Common myeloid progenitor, CD34-positive (primary cell): ENCODE results near the gene SIRT2.

ENCODE experiments used
- CTCF ChIA-PET: fragments of 350-600 bp; sonication (Branson Sonifier 250); formaldehyde crosslinking; loops from one replicate; lab custom pipeline; 2021; ENCODE audit warnings: antibody characterized with exemption; lab: Charles Lee
- POLR2A ChIA-PET: fragments of 350-600 bp; sonication (Branson Sonifier 250); formaldehyde crosslinking; loops from one replicate; lab custom pipeline; 2021; ENCODE audit warnings: antibody characterized with exemption; lab: Charles Lee
- DNase-seq, 3 donors: peaks; one replicate each; pipeline versions ENCODE4 v3.0.0 to v3.0.0-alpha.2; 2013
- H3K27ac ChIP-seq, 2 experiments: 1 replicate in 1 of 2; 2 replicates in 1 of 2; pipeline ENCODE4 v1.7.0; 2013; ENCODE audit warnings: inconsistent platforms in 2 of 2, low read length in 2 of 2, mild to moderate bottlenecking in 2 of 2, low read depth in 1 of 2, moderate library complexity in 1 of 2; ENCODE audit not compliant: severe bottlenecking in 2 of 2, insufficient read depth in 1 of 2, poor library complexity in 1 of 2
- H3K27me3 ChIP-seq, 5 experiments: replicated peaks in 2 of 5; 1 replicate in 3 of 5; 2 replicates in 2 of 5; pipeline versions ENCODE4 v1.6.1 to v1.7.0; 2013; ENCODE audit warnings: low read length in 4 of 5, mild to moderate bottlenecking in 2 of 5, moderate library complexity in 2 of 5, inconsistent platforms in 1 of 5; ENCODE audit not compliant: insufficient read depth in 5 of 5, control insufficient read depth in 4 of 5
- H3K36me3 ChIP-seq, 4 experiments: 1 replicate in 2 of 4; 2 replicates in 2 of 4; pipeline versions ENCODE4 v1.6.1 to v1.7.0; 2013; ENCODE audit warnings: low read length in 3 of 4, control low read depth in 1 of 4, mild to moderate bottlenecking in 1 of 4; ENCODE audit not compliant: control insufficient read depth in 4 of 4, insufficient read depth in 4 of 4
- H3K4me1 ChIP-seq, 4 experiments: 1 replicate in 3 of 4; 2 replicates in 1 of 4; pipeline versions ENCODE4 v1.6.1 to v1.7.1; 2013; ENCODE audit warnings: low read length in 3 of 4, mild to moderate bottlenecking in 3 of 4, control low read depth in 1 of 4, inconsistent platforms in 1 of 4, moderate library complexity in 1 of 4; ENCODE audit not compliant: control insufficient read depth in 4 of 4, insufficient read depth in 4 of 4; ENCODE audit errors: control extremely low read depth in 1 of 4
- H3K4me3 ChIP-seq, 7 experiments: 1 replicate in 4 of 7; 2 replicates in 3 of 7; pipeline versions ENCODE4 v1.5.1 to v1.7.0; 2013; ENCODE audit warnings: mild to moderate bottlenecking in 7 of 7, low read length in 6 of 7, moderate library complexity in 6 of 7, inconsistent platforms in 2 of 7, low read depth in 2 of 7, control low read depth in 1 of 7; ENCODE audit not compliant: insufficient read depth in 4 of 7, control insufficient read depth in 1 of 7; ENCODE audit errors: extremely low read depth in 1 of 7
- H3K9me3 ChIP-seq, 5 experiments: 1 replicate in 4 of 5; 2 replicates in 1 of 5; pipeline versions ENCODE4 v1.6.1 to v1.7.1; 2013; ENCODE audit warnings: low read length in 4 of 5, mild to moderate bottlenecking in 2 of 5, inconsistent platforms in 1 of 5, low read depth in 1 of 5, moderate library complexity in 1 of 5; ENCODE audit not compliant: control insufficient read depth in 4 of 5, insufficient read depth in 2 of 5; ENCODE audit errors: control extremely low read depth in 1 of 5
- WGBS: methylation state at CpG from one replicate; pipeline ENCODE4 v1.1.5; 2013; ENCODE audit not compliant: insufficient coverage; 5-methylcytosine and 5-hydroxymethylcytosine counted together

Gene SIRT2

GRCh38 chr19:38850976-38851621 is 48.3 kb downstream of the SIRT2 start:
- CTCF ChIA-PET = interaction anchor here (0.6 to 2.9 kb wide), 4 partner anchors 18 to 111 kb away, joined by 4 to 9 read pairs (median 6); partner anchors contain the start of gene RINL
- Histone ChIP-seq H3K36me3 (peaks cover 2 to 26% (median 17%) of the 10 kb centered on the region in 4 experiments), H3K27ac (peak overlapping the region; percentile 68 to 87), H3K9me3 (no peaks in the 10 kb centered on the region), H3K4me1 (peaks cover 6 to 39% (median 36%) of the 10 kb centered on the region in 4 experiments), H3K4me3 (peak overlapping the region; percentile 39 to 97 (median 88)), H3K27me3 (no peaks in the 10 kb centered on the region)
- peak in 1 of 3 donors; percentile 39 for DNase-seq
- under 1% methylated on average over 38 of the region's 40 CpGs for WGBS
- POLR2A ChIA-PET = interaction anchor here (0.6 to 1.4 kb wide), 5 partner anchors 12 to 49 kb away, joined by 3 to 4 read pairs (median 3); partner anchors contain the start of genes NFKBIB, RINL and SIRT2

DNA sequence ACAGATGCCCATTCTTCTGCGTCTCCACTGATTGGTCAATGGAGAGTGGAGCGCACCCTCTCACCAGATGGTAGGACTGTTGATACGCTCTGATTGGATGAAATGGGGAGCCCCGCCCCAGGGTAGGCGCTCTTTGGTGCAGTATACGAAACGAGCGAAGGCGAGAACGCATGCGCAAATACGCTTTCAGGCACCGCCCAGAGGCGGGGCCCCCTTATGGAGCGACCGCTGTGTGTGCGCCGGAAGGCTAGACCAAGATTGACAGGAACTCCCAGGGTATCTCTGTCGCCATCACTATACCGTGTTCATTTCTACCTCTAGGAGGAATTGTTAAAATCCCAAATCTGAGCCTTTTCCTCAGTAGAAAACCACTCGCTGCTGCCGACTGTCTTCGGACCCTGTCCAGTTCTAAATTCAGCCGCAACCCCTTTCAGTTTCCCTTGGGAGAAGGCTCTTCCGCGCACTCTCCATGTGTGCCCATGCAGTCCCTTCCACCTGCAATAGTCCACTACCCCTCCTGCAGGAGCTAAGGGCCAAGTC is 48.9 kb downstream of the SIRT2 start:
- H3K36me3 ChIP-seq = peaks cover 8 to 32% (median 22%) of the 10 kb centered on the region in 4 experiments
- peak overlapping the region; percentile 39 to 97 (median 88) for H3K4me3 ChIP-seq
- peaks cover 6 to 39% (median 36%) of the 10 kb centered on the region in 4 experiments for H3K4me1 ChIP-seq
- under 1% methylated on average over 26 of the region's 26 CpGs for WGBS
- peak overlapping the region; percentile 68 to 87 for H3K27ac ChIP-seq
- H3K9me3 ChIP-seq = no peaks in the 10 kb centered on the region
- ChIA-PET POLR2A (interaction anchor here (1.0 to 1.4 kb wide), 2 partner anchors 27 to 49 kb away, joined by 3 read pairs; partner anchors contain the start of genes NFKBIB, RINL and SIRT2), CTCF (interaction anchor here (1.5 to 2.9 kb wide), 3 partner anchors 19 to 36 kb away, joined by 6 to 9 read pairs (median 7); partner anchors contain the start of gene RINL)
- peak in 2 of 3 donors; percentile 100 for DNase-seq
- H3K27me3 ChIP-seq = no peaks in the 10 kb centered on the region

DNA sequence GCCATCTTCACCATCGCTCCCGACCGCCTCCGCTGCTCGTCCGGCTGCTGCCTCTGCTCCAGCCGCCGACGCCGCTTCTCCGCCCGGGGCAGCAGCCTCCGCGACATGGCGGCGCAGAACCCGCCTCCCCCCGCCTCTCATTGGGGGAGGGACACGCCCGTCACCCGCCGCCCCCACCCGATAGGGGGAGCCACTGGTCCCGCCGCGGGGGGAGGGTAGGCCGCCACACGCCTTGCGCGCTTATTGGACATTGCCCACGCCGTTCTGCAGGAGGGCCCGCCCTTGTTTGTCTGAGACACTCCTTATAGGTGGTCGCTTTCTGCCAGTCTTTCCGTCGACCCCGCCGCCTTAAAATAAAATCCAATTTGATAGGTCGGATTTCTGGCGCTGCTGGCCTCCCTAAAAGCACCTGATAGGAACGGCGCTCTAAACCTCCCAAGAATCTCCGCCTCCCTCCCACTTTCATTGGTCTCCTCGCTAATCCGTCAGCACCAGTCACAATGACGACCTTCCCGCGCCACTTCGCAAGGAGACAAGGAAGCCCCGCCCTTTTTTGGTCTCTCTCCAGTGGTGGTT is 49.5 kb downstream of the SIRT2 start, which contains the start of gene HNRNPL:
HNRNPL (minus strand) TSS at position 127 of the 576 bp plus-strand sequence; CDS start at position 107, 20 bp downstream.
- H3K4me3 ChIP-seq = peak within 1 kb of the TSS; percentile 64 to 97 (median 88)
- ChIA-PET POLR2A (interaction anchor here (1.0 to 1.8 kb wide), 6 partner anchors 12 to 50 kb away, joined by 3 to 6 read pairs (median 4); partner anchors contain the start of genes ECH1, NFKBIB, RINL and SIRT2), CTCF (interaction anchor here (1.0 kb wide), 3 partner anchors 12 to 80 kb away, joined by 3 read pairs; partner anchors contain the start of genes MRPS12 and SARS2)
- no peaks in the 10 kb centered on the region for H3K9me3 ChIP-seq
- peak within 1 kb of the TSS; percentile 75 to 88 for H3K27ac ChIP-seq
- WGBS = 0% methylated on average over 50 of the region's 50 CpGs
- no peaks in the 10 kb centered on the region for H3K27me3 ChIP-seq
- H3K36me3 ChIP-seq = peaks cover 8 to 37% (median 27%) of the 10 kb centered on the region in 4 experiments
- H3K4me1 ChIP-seq = peaks cover 6 to 39% (median 36%) of the 10 kb centered on the region in 4 experiments
- DNase-seq = peak in 1 of 3 donors; percentile 100

- H3K27ac ChIP-seq = peak overlapping the region; percentile 75 to 88
- 0% methylated on average over 35 of the region's 76 CpGs for WGBS
- peaks cover 11 to 44% (median 34%) of the 10 kb centered on the region in 4 experiments for H3K36me3 ChIP-seq
- peaks cover 6 to 39% (median 36%) of the 10 kb centered on the region in 4 experiments for H3K4me1 ChIP-seq
- H3K9me3 ChIP-seq = no peaks in the 10 kb centered on the region
- ChIA-PET POLR2A (interaction anchor here (0.6 to 1.8 kb wide), 9 partner anchors 8 to 211 kb away, joined by 3 to 6 read pairs (median 3); partner anchors contain the start of genes ECH1, NFKBIB and SIRT2), CTCF (interaction anchor here (0.6 to 1.1 kb wide), 5 partner anchors 12 to 81 kb away, joined by 3 to 4 read pairs (median 3); partner anchors contain the start of genes ECH1, MRPS12 and SARS2)
- no peaks in the 10 kb centered on the region for H3K27me3 ChIP-seq
- DNase-seq = peak; percentile 94 to 98 (median 96)
- peak overlapping the region; percentile 58 to 78 (median 71) for H3K4me3 ChIP-seq
These were observed 50.1 kb downstream of the SIRT2 start for GRCh38 chr19:38849147-38849859.

- 59% methylated on average over 19 of the region's 22 CpGs for WGBS
- H3K4me1 ChIP-seq = peaks cover 6 to 39% (median 36%) of the 10 kb centered on the region in 4 experiments
- POLR2A ChIA-PET = interaction anchor here (0.6 to 1.8 kb wide), 11 partner anchors 8 to 210 kb away, joined by 3 to 8 read pairs (median 3); partner anchors contain the start of genes ECH1, NFKBIB and SIRT2
These were observed 50.9 kb downstream of the SIRT2 start for GRCh38 chr19:38848299-38849146.

More at GRCh38 chr19:38848299-38849146, 50.9 kb downstream of the SIRT2 start:
- no peak for DNase-seq
- H3K9me3 ChIP-seq = no peaks in the 10 kb centered on the region
- CTCF ChIA-PET = interaction anchor here (0.6 to 1.6 kb wide), 8 partner anchors 11 to 82 kb away, joined by 3 to 5 read pairs (median 3); partner anchors contain the start of genes ECH1, MRPS12 and SARS2
- peaks cover 19 to 51% (median 42%) of the 10 kb centered on the region in 4 experiments for H3K36me3 ChIP-seq
- H3K27me3 ChIP-seq = no peaks in the 10 kb centered on the region
- peak overlapping the region; percentile 58 to 78 (median 71) for H3K4me3 ChIP-seq
- peak overlapping the region; percentile 75 to 88 for H3K27ac ChIP-seq
